Measurements from ENCODE around the gene CD276. TPM values are rescaled to one million over a fixed set of nuclear protein-coding genes. Genes with fewer than 3 reads are reported as not detected.
A peak's percentile ranks its signal among the peaks of the same experiment; 100 is the strongest.
"Not testable (repeated sequence)": the region's sequence is repeated elsewhere in the genome, so short reads cannot be mapped to it uniquely, and the experiment has no call there.

Gene CD276
- total RNA-seq, 1 donor from 2014 or later, result 133 TPM

GRCh38 chr15:73699249-73700040 is 15.3 kb downstream of the CD276 start:
- DNase-seq (ENCODE audit: extremely low spot score, unreplicated experiment), result no peak
- no peak for TF ChIP-seq CTCF (conservative IDR thresholded peaks at IDR 0.05)
- H3K4me1 Mint-ChIP-seq (ENCODE audit: unreplicated experiment), result peaks cover 39% of the 10 kb centered on the region
- H3K27ac Mint-ChIP-seq, result peak overlapping the region; percentile 59
- peaks cover 9% of the 10 kb centered on the region for H3K36me3 Mint-ChIP-seq
- no peaks in the 10 kb centered on the region for H3K27me3 Mint-ChIP-seq
- H3K4me3 Mint-ChIP-seq, result no peak overlapping the region
- no peaks in the 10 kb centered on the region for H3K9me3 Mint-ChIP-seq

- Mint-ChIP-seq H3K4me3 (no peak overlapping the region), H3K27me3 (no peaks in the 10 kb centered on the region), H3K36me3 (peaks cover 9% of the 10 kb centered on the region), H3K27ac (peak overlapping the region; percentile 64), H3K4me1 (ENCODE audit: unreplicated experiment) (peaks cover 39% of the 10 kb centered on the region), H3K9me3 (no peaks in the 10 kb centered on the region)
- peak; percentile 98 for TF ChIP-seq CTCF (conservative IDR thresholded peaks at IDR 0.05)
- no peak for DNase-seq (ENCODE audit: extremely low spot score, unreplicated experiment)
Observed at GRCh38 chr15:73700041-73700842, 16.1 kb downstream of the CD276 start.

GRCh38 chr15:73702311-73703239 is 18.4 kb downstream of the CD276 start:
- not testable (repeated sequence) for H3K27me3 Mint-ChIP-seq; DNase-seq (ENCODE audit: extremely low spot score, unreplicated experiment); H3K27ac Mint-ChIP-seq; H3K4me3 Mint-ChIP-seq; H3K9me3 Mint-ChIP-seq
- Mint-ChIP-seq H3K4me1 (ENCODE audit: unreplicated experiment) (peaks cover 22% of the 10 kb centered on the region), H3K36me3 (peaks cover 14% of the 10 kb centered on the region)
- peak; percentile 24 for TF ChIP-seq CTCF (conservative IDR thresholded peaks at IDR 0.05)

GRCh38 chr15:73703601-73704000 is 19.4 kb downstream of the CD276 start:
- Mint-ChIP-seq H3K4me1 (ENCODE audit: unreplicated experiment) (peaks cover 15% of the 10 kb centered on the region), H3K36me3 (peaks cover 16% of the 10 kb centered on the region)
- not testable (repeated sequence) for H3K4me3 Mint-ChIP-seq; DNase-seq (ENCODE audit: extremely low spot score, unreplicated experiment); H3K27me3 Mint-ChIP-seq; H3K9me3 Mint-ChIP-seq; H3K27ac Mint-ChIP-seq

- H3K9me3 Mint-ChIP-seq; DNase-seq (ENCODE audit: extremely low spot score, unreplicated experiment); H3K27me3 Mint-ChIP-seq; H3K4me3 Mint-ChIP-seq; H3K27ac Mint-ChIP-seq: not testable (repeated sequence)
- H3K36me3 Mint-ChIP-seq, result peaks cover 20% of the 10 kb centered on the region
- H3K4me1 Mint-ChIP-seq (ENCODE audit: unreplicated experiment), result peaks cover 11% of the 10 kb centered on the region
Observed at GRCh38 chr15:73704142-73704868, 20.1 kb downstream of the CD276 start.
